GM04504 (cell line): ENCODE data around the gene NHLH2.

Source experiments
- DNase-seq: peaks from one replicate; pipeline ENCODE4 v3.0.0-alpha.2; 2012; ENCODE audit warnings: low read depth

The NHLH2 gene

GRCh38 chr1:115840605-115841460, at the start of gene NHLH2:
Gene NHLH2 (minus strand): TSS chr1:115841126. CDS start chr1:115838372, 2,754 bp downstream.
- no peak for DNase-seq

GRCh38 chr1:115890580-115890979, 49.7 kb upstream of the NHLH2 start:
- no peak for DNase-seq

GRCh38 chr1:115888976-115889375, 48.0 kb upstream of the NHLH2 start:
- DNase-seq, result no peak

- DNase-seq, result no peak
These were observed 42.3 kb upstream of the NHLH2 start for GRCh38 chr1:115882913-115883902.

- no peak for DNase-seq
These were observed 40.2 kb upstream of the NHLH2 start for GRCh38 chr1:115880981-115881672.

GRCh38 chr1:115879977-115880376, 39.1 kb upstream of the NHLH2 start:
- DNase-seq, result no peak

- DNase-seq, result no peak
These were observed 36.6 kb upstream of the NHLH2 start for GRCh38 chr1:115877511-115877910.

- no peak for DNase-seq
These were observed 34.0 kb upstream of the NHLH2 start for GRCh38 chr1:115874904-115875303.

GRCh38 chr1:115874497-115874896, 33.6 kb upstream of the NHLH2 start:
- DNase-seq, result no peak

- DNase-seq, result no peak
These were observed 32.3 kb upstream of the NHLH2 start for GRCh38 chr1:115873184-115873583.

- no peak for DNase-seq
These were observed 28.1 kb upstream of the NHLH2 start for GRCh38 chr1:115869064-115869463.

- no peak for DNase-seq
These were observed 26.3 kb upstream of the NHLH2 start for GRCh38 chr1:115867216-115867615.

- DNase-seq, result no peak
These were observed 24.9 kb upstream of the NHLH2 start for GRCh38 chr1:115865704-115866380.

GRCh38 chr1:115862403-115862802, 21.5 kb upstream of the NHLH2 start:
- no peak for DNase-seq

- no peak for DNase-seq
These were observed 13.1 kb upstream of the NHLH2 start for GRCh38 chr1:115854005-115854404.

- no peak for DNase-seq
These were observed 10.0 kb upstream of the NHLH2 start for GRCh38 chr1:115850937-115851336.

- no peak for DNase-seq
These were observed 6.9 kb upstream of the NHLH2 start for GRCh38 chr1:115847787-115848186.

- DNase-seq, result no peak
These were observed 2.0 kb upstream of the NHLH2 start for GRCh38 chr1:115842948-115843347.

- no peak for DNase-seq
These were observed 1.2 kb downstream of the NHLH2 start for GRCh38 chr1:115839679-115840237.

- no peak for DNase-seq
These were observed 1.8 kb downstream of the NHLH2 start for GRCh38 chr1:115839029-115839678.
